Liver (tissue), 3 donors: Measurements from ENCODE around the gene TBX21.

Source experiments
- CTCF ChIP-seq: fragments of 150-350 bp; IDR thresholded peaks from 2 replicates; pipeline ENCODE4 v1.5.1; 2017; ENCODE audit warnings: improper control_type of control experiment, low read depth, low read length; ENCODE audit not compliant: missing input control
- FOXA1 ChIP-seq: IDR thresholded peaks from 2 replicates; pipeline ENCODE4 v1.6.1; 2016; ENCODE audit warnings: antibody characterized with exemption
- HNF4G ChIP-seq: IDR thresholded peaks from 2 replicates; pipeline ENCODE4 v1.6.1; 2016; ENCODE audit warnings: antibody characterized with exemption
- JUND ChIP-seq, 2 donors: IDR thresholded peaks; 2 replicates each; pipeline ENCODE4 v1.6.1; 2016; ENCODE audit warnings: antibody characterized with exemption in 2 of 2
- NR2F2 ChIP-seq: IDR thresholded peaks from 2 replicates; pipeline ENCODE4 v1.6.1; 2016; ENCODE audit warnings: antibody characterized with exemption
- RXRA ChIP-seq, 2 donors: IDR thresholded peaks; 2 replicates each; pipeline ENCODE4 v1.6.1; 2017 to 2018; ENCODE audit warnings: antibody characterized with exemption in 2 of 2, mild to moderate bottlenecking in 1 of 2
- SP1 ChIP-seq: IDR thresholded peaks from 2 replicates; pipeline ENCODE4 v1.6.1; 2018; ENCODE audit warnings: antibody characterized with exemption, mild to moderate bottlenecking
- TAF1 ChIP-seq: conservative IDR thresholded peaks from 2 replicates; pipeline ENCODE4 v1.6.1; 2016; ENCODE audit warnings: antibody characterized with exemption, mild to moderate bottlenecking
- YY1 ChIP-seq: IDR thresholded peaks from 2 replicates; pipeline ENCODE4 v1.6.1; 2016; ENCODE audit warnings: antibody characterized with exemption, mild to moderate bottlenecking
- ZBTB33 ChIP-seq: IDR thresholded peaks from 2 replicates; pipeline ENCODE4 v1.6.1; 2016; ENCODE audit warnings: antibody characterized with exemption
- donor health status: healthy.
- donor health status: healthy.

GRCh38 chr17:47715669-47716325 lies 17.2 kb upstream of the TBX21 start:
- no peak for TF ChIP-seq CTCF
- TF ChIP-seq YY1 = no peak
- no peak for TF ChIP-seq FOXA1
- no peak for TF ChIP-seq ZBTB33
- no peak for TF ChIP-seq JUND (IDR thresholded peaks at IDR 0.05)
- no peak for TF ChIP-seq HNF4G
- TF ChIP-seq TAF1 = no peak
- TF ChIP-seq NR2F2 = no peak
- no peak for TF ChIP-seq RXRA (IDR thresholded peaks at IDR 0.05)
- no peak for TF ChIP-seq SP1
